ENCODE results near the gene DNAJC24. TPM values are rescaled to one million over a fixed set of nuclear protein-coding genes. Genes with fewer than 3 reads are reported as not detected.

DNAJC24 gene
- total RNA-seq, 1 donor from 2014 or later, result 26.3 TPM

GRCh38 chr11:31327417-31327816 is 42.2 kb upstream of the DNAJC24 start:
- POLR2A ChIA-PET, result no interaction called here

DNA sequence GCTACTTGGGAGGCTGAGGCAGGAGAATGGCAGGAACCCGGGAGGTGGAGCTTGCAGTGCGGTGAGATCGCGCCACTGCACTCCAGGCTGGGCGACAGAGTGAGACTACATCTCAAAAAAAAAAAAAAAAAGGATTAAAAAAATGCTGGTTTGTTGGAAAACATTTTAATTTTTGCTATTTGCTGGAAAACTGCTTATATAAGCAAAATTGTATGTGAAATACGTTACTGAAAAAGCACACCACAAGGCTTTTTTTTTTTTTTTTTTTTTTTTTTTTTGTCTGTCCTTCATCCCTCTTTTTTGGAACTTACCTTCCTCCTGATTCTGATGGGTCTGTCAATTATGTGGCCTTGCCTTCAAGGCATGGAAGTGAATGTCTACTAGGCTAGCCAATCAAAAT is 41.0 kb upstream of the DNAJC24 start:
- no peak for ATAC-seq (ENCODE audit: low read depth)
- intact Hi-C loops (cut with micrococcal nuclease), result no loop called here
- Mint-ChIP-seq H3K36me3 (ENCODE audit: low read depth) (no peaks in the 10 kb centered on the region), H3K27ac (no peak overlapping the region), H3K4me3 (no peak overlapping the region), H3K9me3 (peaks cover 5% of the 10 kb centered on the region), H3K4me1 (no peaks in the 10 kb centered on the region), H3K27me3 (peaks cover 7% of the 10 kb centered on the region)
- POLR2A ChIA-PET, result no interaction called here
- DNase-seq, result no peak
- CTCF ChIA-PET, result no interaction called here
- no peak for TF ChIP-seq CTCF (IDR thresholded peaks at IDR 0.05)

More at GRCh38 chr11:31327417-31327816, 42.2 kb upstream of the DNAJC24 start:
- H3K27me3 Mint-ChIP-seq, result peaks cover 3% of the 10 kb centered on the region
- CTCF ChIA-PET, result no interaction called here
- peaks cover 5% of the 10 kb centered on the region for H3K9me3 Mint-ChIP-seq
- DNase-seq, result no peak
- no peaks in the 10 kb centered on the region for H3K4me1 Mint-ChIP-seq
- intact Hi-C loops (cut with micrococcal nuclease), result no loop called here
- no peak for TF ChIP-seq CTCF (IDR thresholded peaks at IDR 0.05)
- no peak overlapping the region for H3K4me3 Mint-ChIP-seq
- no peak overlapping the region for H3K27ac Mint-ChIP-seq
- no peak for ATAC-seq (ENCODE audit: low read depth)
- no peaks in the 10 kb centered on the region for H3K36me3 Mint-ChIP-seq (ENCODE audit: low read depth)

GRCh38 chr11:31337806-31338205 is 31.9 kb upstream of the DNAJC24 start:
- H3K27me3 Mint-ChIP-seq, result peaks cover 15% of the 10 kb centered on the region
- intact Hi-C loops (cut with micrococcal nuclease), result no loop called here
- ChIA-PET CTCF (no interaction called here), POLR2A (no interaction called here)
- no peak for DNase-seq
- no peaks in the 10 kb centered on the region for H3K4me1 Mint-ChIP-seq
- H3K9me3 Mint-ChIP-seq, result peaks cover 5% of the 10 kb centered on the region
- H3K4me3 Mint-ChIP-seq, result no peak overlapping the region
- TF ChIP-seq CTCF (IDR thresholded peaks at IDR 0.05), result no peak
- no peak for ATAC-seq (ENCODE audit: low read depth)
- no peaks in the 10 kb centered on the region for H3K36me3 Mint-ChIP-seq (ENCODE audit: low read depth)
- no peak overlapping the region for H3K27ac Mint-ChIP-seq

DNA sequence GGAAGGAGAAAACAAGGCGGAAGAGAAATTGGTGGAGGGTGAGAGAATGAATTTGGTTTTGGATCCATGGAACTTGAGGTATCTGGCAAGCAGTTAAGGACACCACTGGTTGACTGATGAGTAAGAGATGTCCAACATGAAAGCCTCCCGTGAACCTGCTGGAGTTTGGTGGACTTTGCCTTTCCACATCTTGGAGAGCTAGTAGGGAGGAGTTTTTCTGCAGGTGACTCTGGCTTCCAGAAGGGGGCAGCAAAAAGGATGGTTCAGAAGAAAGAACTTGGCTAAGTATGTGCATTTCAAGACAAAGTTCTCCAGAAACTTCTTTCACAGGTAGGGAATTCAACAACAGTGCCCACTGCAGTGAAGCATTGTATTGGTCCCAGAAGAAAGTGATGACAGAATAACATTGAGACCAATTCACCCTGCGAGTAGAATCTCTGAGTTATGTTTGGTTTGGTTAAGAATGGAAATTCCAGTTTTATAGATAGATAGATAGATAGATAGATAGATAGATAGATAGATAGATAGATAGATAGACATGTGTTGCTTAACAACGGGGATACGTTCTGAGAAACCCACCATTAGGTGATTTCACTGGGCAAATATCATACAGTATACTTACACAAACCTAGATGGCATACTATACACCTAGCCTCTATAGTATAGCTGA is 28.6 kb upstream of the DNAJC24 start:
- H3K27ac Mint-ChIP-seq, result no peak overlapping the region
- peaks cover 14% of the 10 kb centered on the region for H3K27me3 Mint-ChIP-seq
- POLR2A ChIA-PET, result no interaction called here
- CTCF ChIA-PET, result interaction anchor here (1.2 kb wide), 1 partner anchor 9 kb away, joined by 3 read pairs; no protein-coding TSS in a partner anchor
- TF ChIP-seq CTCF (IDR thresholded peaks at IDR 0.05), result no peak
- no peaks in the 10 kb centered on the region for H3K9me3 Mint-ChIP-seq
- DNase-seq (no peak), ATAC-seq (ENCODE audit: low read depth) (no peak)
- no peaks in the 10 kb centered on the region for H3K36me3 Mint-ChIP-seq (ENCODE audit: low read depth)
- no peaks in the 10 kb centered on the region for H3K4me1 Mint-ChIP-seq
- H3K4me3 Mint-ChIP-seq, result no peak overlapping the region
- intact Hi-C loops (cut with micrococcal nuclease), result loop anchor here (1.0 kb wide), 1 partner anchor 835 kb away; no protein-coding TSS in a partner anchor

DNA sequence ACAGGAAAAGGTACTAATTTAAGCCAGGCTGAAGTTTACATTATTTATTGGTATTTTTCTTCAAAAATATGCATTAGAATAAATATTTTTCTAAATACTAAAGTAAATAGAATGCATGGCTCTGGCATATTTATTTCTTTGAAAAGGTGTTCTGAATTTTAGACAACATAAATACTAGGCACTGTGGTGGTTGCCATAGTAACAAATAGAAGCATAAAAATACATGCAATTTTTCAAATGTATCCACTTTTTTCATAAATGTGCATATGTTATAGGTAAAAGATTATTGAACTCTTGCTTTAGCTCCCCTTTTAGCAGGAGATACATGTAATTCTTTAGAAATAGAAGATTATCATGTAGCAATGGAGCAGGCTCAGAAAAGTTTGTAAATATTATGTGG is 18.5 kb upstream of the DNAJC24 start:
- ATAC-seq (ENCODE audit: low read depth) (no peak), DNase-seq (no peak)
- Mint-ChIP-seq H3K27ac (no peak overlapping the region), H3K9me3 (no peaks in the 10 kb centered on the region), H3K4me3 (no peak overlapping the region), H3K27me3 (peaks cover 15% of the 10 kb centered on the region), H3K4me1 (no peaks in the 10 kb centered on the region), H3K36me3 (ENCODE audit: low read depth) (no peaks in the 10 kb centered on the region)
- intact Hi-C loops (cut with micrococcal nuclease), result no loop called here
- POLR2A ChIA-PET, result no interaction called here
- CTCF ChIA-PET, result no interaction called here
- TF ChIP-seq CTCF (IDR thresholded peaks at IDR 0.05), result no peak
